AG10803 (cell line): ENCODE data around the gene DNMBP.
"Not testable (repeated sequence)": the region's sequence is repeated elsewhere in the genome, so short reads cannot be mapped to it uniquely, and the experiment has no call there.

ENCODE experiments used
- DNase-seq: peaks from one replicate; pipeline ENCODE4 v3.0.0; 2010; ENCODE audit warnings: low read depth
- H3K4me3 ChIP-seq: 2 replicates; pipeline ENCODE4 v1.5.1; 2011; ENCODE audit warnings: mild to moderate bottlenecking, low read length, control low read depth
- CTCF ChIP-seq: conservative IDR thresholded peaks from 2 replicates; pipeline ENCODE4 v1.5.1; 2011; ENCODE audit warnings: mild to moderate bottlenecking, low read length, control low read depth, inconsistent platforms

The DNMBP gene

GRCh38 chr10:99944860-99945259 lies 64.9 kb downstream of the DNMBP start:
- no peak for TF ChIP-seq CTCF
- no peak for DNase-seq
- no peak overlapping the region for H3K4me3 ChIP-seq

- DNase-seq, result no peak
- TF ChIP-seq CTCF, result no peak
- no peak overlapping the region for H3K4me3 ChIP-seq
Observed at GRCh38 chr10:99943908-99944307, 65.8 kb downstream of the DNMBP start.

- TF ChIP-seq CTCF, result no peak
- peak; percentile 45 for DNase-seq
- H3K4me3 ChIP-seq, result no peak overlapping the region
Observed at GRCh38 chr10:99941942-99942820, 67.6 kb downstream of the DNMBP start.

GRCh38 chr10:99938563-99938962 lies 71.2 kb downstream of the DNMBP start:
- no peak for DNase-seq
- TF ChIP-seq CTCF, result no peak

GRCh38 chr10:99937630-99938029 lies 72.1 kb downstream of the DNMBP start:
- no peak overlapping the region for H3K4me3 ChIP-seq
- TF ChIP-seq CTCF, result no peak
- DNase-seq, result no peak

More at GRCh38 chr10:99938563-99938962, 71.2 kb downstream of the DNMBP start:
- no peak overlapping the region for H3K4me3 ChIP-seq

- not testable (repeated sequence) for DNase-seq, H3K4me3 ChIP-seq
Observed at GRCh38 chr10:99932203-99932957, 77.4 kb downstream of the DNMBP start.

GRCh38 chr10:99930731-99931550 lies 78.8 kb downstream of the DNMBP start:
- TF ChIP-seq CTCF, result no peak
- H3K4me3 ChIP-seq, result no peak overlapping the region
- no peak for DNase-seq
